Skin of body (tissue), 3 donors: ENCODE measurements around the gene ELANE. TPM values are rescaled to one million over a fixed set of nuclear protein-coding genes. Genes with fewer than 3 reads are reported as not detected.

ENCODE experiments used
- DNase-seq: peaks from one replicate; lab custom pipeline; 2025; lab: John Stamatoyannopoulos, UW
- small RNA-seq: library from RNA; depleted of rRNA; stranded (forward); fragments of <200 nt; gene quantifications from one replicate; pipeline ENCODE3, GENCODE V24; 2014; ENCODE audit warnings: low replicate concordance
- total RNA-seq: library from RNA; depleted of rRNA; stranded (reverse); fragments of >200 nt; gene quantifications from one replicate; pipeline ENCODE4 v1.2.3, GENCODE V29; 2014

Gene ELANE
- total RNA-seq, 1 donor from 2014 or later = 24.0 TPM

GRCh38 chr19:896999-897398 lies 44.9 kb downstream of the ELANE start:
- no peak for DNase-seq

GRCh38 chr19:897442-898039 lies 45.4 kb downstream of the ELANE start:
- DNase-seq = no peak

- no peak for DNase-seq
Measured at GRCh38 chr19:898663-899062, 46.6 kb downstream of the ELANE start.

- no peak for DNase-seq
Measured at GRCh38 chr19:899336-900042, 47.4 kb downstream of the ELANE start.

- DNase-seq = no peak
Measured at GRCh38 chr19:900043-900301, 47.9 kb downstream of the ELANE start.

- no peak for DNase-seq
Measured at GRCh38 chr19:900302-901111, 48.4 kb downstream of the ELANE start.

GRCh38 chr19:901216-902092 lies 49.4 kb downstream of the ELANE start:
- DNase-seq = no peak

- DNase-seq = no peak
Measured at GRCh38 chr19:902093-902370, 49.9 kb downstream of the ELANE start.

- DNase-seq = no peak
Measured at GRCh38 chr19:902446-903226, 50.5 kb downstream of the ELANE start.

- no peak for DNase-seq
Measured at GRCh38 chr19:903266-903797, 51.2 kb downstream of the ELANE start.

GRCh38 chr19:904545-904944 lies 52.4 kb downstream of the ELANE start:
- DNase-seq = no peak

Small RNA genes lying within 50 kb of the gene (small RNA-seq; reads per million reads assigned to genes)
- gene MIR3187 (not detected), gene RNU6-9 (0.17 reads per million)

Other genes with a start within 250 kb of the ELANE start
- gene POLRMT, start 218.8 kb upstream of the ELANE start, total RNA-seq = 15.6 TPM
- 1.4 TPM for gene FGF22, start 212.4 kb upstream of the ELANE start, total RNA-seq
- 17.5 TPM for gene RNF126, start 189.1 kb upstream of the ELANE start, total RNA-seq
- gene FSTL3, start 175.9 kb upstream of the ELANE start, total RNA-seq = 21.0 TPM
- gene PRSS57, start 156.9 kb upstream of the ELANE start, total RNA-seq = 0.69 TPM
- gene PALM, start 143.4 kb upstream of the ELANE start, total RNA-seq = 25.4 TPM
- gene MISP, start 101.2 kb upstream of the ELANE start, total RNA-seq = 1.2 TPM
- 106 TPM for gene PTBP1, start 54.9 kb upstream of the ELANE start, total RNA-seq
- gene PLPPR3, start 30.3 kb upstream of the ELANE start, total RNA-seq = 0.89 TPM
- gene AZU1, start 24.5 kb upstream of the ELANE start, total RNA-seq = 12.8 TPM
- gene PRTN3, start 11.3 kb upstream of the ELANE start, total RNA-seq = 28.9 TPM
- 79.1 TPM for gene CFD, start 7.4 kb downstream of the ELANE start, total RNA-seq
- gene MED16, start 40.9 kb downstream of the ELANE start, total RNA-seq = 16.5 TPM
- not detected for gene RNU6-9, start 41.2 kb downstream of the ELANE start, total RNA-seq
- gene R3HDM4, start 60.9 kb downstream of the ELANE start, total RNA-seq = 28.7 TPM
- not detected for gene KISS1R, start 65.0 kb downstream of the ELANE start, total RNA-seq
- 12.8 TPM for gene ARID3A, start 73.7 kb downstream of the ELANE start, total RNA-seq
- gene WDR18, start 132.0 kb downstream of the ELANE start, total RNA-seq = 34.1 TPM
- 0.20 TPM for gene GRIN3B, start 148.1 kb downstream of the ELANE start, total RNA-seq
- 40.6 TPM for gene TMEM259, start 168.8 kb downstream of the ELANE start, total RNA-seq
- gene RNU6-2, start 169.2 kb downstream of the ELANE start, total RNA-seq = not detected
- gene CNN2, start 174.3 kb downstream of the ELANE start, total RNA-seq = 58.2 TPM
- gene ABCA7, start 187.8 kb downstream of the ELANE start, total RNA-seq = 4.8 TPM
- 10.7 TPM for gene ARHGAP45, start 214.9 kb downstream of the ELANE start, total RNA-seq
- gene POLR2E, start 243.1 kb downstream of the ELANE start, total RNA-seq = 47.1 TPM